RWPE1 (cell line): ENCODE results near the gene SLC4A2.
A peak's percentile ranks its signal among the peaks of the same experiment; 100 is the strongest.

Source experiments
- CTCF ChIA-PET: fragments of 350-600 bp; sonication (Branson Sonifier 250); formaldehyde crosslinking; extraction: SDS; loops from one replicate; lab custom pipeline; 2021; lab: Yijun Ruan, JAX
- POLR2A ChIA-PET: fragments of 400-600 bp; formaldehyde crosslinking; extraction: SDS; loops from one replicate; lab custom pipeline; 2020; ENCODE audit warnings: antibody characterized with exemption; ENCODE audit not compliant: low non-redundant PET; lab: Yijun Ruan, JAX
- DNase-seq: peaks from one replicate; pipeline ENCODE4 v3.0.0; 2012; ENCODE audit warnings: low spot score
- H3K27ac ChIP-seq: fragments of 450-650 bp; 2 replicates; pipeline ENCODE4 v1.5.1; 2017
- TF ChIP-seq, protein P1 (sequence below): fragments of 450-650 bp; conservative IDR thresholded peaks from 2 replicates; pipeline ENCODE4 v1.5.1; 2017; ENCODE audit warnings: low read depth, mild to moderate bottlenecking

The SLC4A2 gene

DNA sequence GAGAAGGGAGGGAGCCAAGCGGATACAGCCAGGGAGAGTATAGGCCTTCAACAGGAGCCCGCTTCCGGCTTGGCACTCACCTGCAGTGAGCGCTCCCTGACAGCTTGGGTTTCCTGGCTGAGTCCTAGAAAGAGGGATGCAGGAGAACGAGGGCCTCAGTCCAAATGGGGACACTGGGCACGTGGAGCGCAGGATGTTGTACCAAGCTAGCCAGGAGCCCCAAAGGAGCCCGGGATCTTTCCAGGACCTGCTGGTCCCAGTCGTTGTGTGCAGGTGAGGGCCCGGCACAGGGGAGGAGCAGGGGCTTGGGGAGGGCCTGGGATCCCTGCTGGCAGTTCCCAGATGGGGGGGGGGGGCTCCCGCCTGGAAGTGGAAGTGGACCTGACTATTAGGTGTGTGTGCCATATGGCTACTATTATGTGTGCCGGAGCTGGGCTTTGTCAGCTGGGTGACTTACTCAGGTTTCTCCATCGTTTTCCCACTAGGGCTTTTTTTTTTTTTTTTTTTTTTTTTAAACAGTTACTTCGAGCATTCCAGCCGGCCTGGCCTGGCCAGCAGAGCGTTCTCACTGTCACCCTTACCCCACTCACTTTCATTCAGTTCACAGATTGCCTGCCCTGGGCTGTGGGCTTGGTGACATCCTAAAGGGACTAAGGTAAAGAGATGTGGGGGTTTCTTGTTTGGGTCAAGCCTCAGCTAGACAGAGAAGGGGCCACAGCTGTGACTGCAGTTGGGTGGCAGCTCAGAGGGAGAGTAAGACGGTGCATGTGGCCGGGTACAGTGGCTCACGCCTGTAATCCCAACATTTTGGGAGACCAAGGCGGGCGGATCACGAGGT, 30.7 kb downstream of the SLC4A2 start:
- POLR2A ChIA-PET, result no interaction called here
- CTCF ChIA-PET, result interaction anchor here (0.6 to 3.7 kb wide), 7 partner anchors 18 to 181 kb away, joined by 3 to 17 read pairs (median 3); no protein-coding TSS in a partner anchor
- no peak for DNase-seq
- H3K27ac ChIP-seq, result peak overlapping the region; percentile 90
- TF ChIP-seq, protein P1, sequence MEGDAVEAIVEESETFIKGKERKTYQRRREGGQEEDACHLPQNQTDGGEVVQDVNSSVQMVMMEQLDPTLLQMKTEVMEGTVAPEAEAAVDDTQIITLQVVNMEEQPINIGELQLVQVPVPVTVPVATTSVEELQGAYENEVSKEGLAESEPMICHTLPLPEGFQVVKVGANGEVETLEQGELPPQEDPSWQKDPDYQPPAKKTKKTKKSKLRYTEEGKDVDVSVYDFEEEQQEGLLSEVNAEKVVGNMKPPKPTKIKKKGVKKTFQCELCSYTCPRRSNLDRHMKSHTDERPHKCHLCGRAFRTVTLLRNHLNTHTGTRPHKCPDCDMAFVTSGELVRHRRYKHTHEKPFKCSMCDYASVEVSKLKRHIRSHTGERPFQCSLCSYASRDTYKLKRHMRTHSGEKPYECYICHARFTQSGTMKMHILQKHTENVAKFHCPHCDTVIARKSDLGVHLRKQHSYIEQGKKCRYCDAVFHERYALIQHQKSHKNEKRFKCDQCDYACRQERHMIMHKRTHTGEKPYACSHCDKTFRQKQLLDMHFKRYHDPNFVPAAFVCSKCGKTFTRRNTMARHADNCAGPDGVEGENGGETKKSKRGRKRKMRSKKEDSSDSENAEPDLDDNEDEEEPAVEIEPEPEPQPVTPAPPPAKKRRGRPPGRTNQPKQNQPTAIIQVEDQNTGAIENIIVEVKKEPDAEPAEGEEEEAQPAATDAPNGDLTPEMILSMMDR, result no peak

DNA sequence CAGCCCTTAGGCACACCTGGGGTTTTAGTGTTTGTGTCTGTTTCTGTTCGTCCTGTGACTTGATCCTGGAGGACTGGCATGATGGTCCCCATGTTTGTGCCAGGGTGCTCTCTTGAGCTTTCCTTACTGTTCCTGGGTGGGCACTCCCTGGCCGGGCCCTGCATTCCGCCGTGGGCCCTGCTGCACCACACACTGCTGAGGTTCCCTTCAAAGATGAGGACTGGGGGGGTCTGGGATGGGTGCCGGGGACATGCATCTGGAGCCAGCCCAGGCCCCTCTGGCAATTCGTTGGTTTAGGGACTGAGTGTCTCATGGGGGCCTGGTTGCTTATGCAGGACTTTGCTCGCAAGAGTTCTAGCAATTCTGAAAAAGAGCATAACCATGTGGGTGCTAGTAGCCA, 31.6 kb downstream of the SLC4A2 start:
- peak overlapping the region; percentile 90; the same call in 1 of the 2 replicates for H3K27ac ChIP-seq
- DNase-seq, result no peak
- ChIA-PET POLR2A (no interaction called here), CTCF (interaction anchor here (1.0 kb wide), 1 partner anchor 82 kb away, joined by 3 read pairs; no protein-coding TSS in a partner anchor)
- TF ChIP-seq, protein P1, result no peak

DNA sequence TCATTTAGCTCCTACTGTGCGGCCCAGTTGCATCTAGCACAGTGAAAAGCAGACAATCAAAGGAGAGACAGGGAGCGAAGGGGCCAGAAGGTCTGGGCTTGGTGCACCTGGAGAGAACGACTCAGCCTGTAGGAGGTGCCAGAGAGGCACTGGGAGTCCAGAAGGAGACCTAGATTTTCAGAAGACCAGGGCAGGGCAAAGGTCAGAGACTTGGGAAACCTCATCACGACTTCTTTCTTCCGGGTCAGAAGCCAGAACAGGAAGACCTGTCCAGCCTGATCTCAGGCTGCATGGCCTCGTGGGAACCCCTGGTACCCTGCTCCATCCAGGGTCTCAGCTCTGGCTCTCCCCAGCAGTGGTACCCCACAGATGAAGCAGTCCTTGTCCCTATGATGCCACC, 32.0 kb downstream of the SLC4A2 start:
- TF ChIP-seq, protein P1, result peak; percentile 47
- H3K27ac ChIP-seq, result peak overlapping the region; percentile 90; the same call in 1 of the 2 replicates
- ChIA-PET CTCF (no interaction called here), POLR2A (no interaction called here)
- no peak for DNase-seq

DNA sequence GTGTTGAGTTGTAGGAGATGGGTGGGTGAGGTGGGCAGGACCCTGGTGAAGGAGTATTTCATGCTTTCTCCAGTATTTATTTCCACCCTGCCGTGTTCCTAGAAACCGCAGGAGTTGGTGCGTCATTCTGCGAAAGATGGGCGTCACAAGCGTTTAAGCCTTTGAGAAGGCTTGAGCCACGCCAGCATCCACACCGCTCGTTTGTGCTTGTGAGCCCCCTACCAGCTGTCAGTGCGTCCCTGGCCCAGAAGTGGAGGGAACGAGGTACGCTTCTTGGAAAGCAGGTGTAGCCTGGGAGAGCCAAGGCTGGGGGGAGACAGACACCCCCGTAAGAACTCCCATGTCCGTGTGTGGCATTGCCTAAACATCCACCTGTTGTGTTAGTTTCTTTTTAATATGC, 32.6 kb downstream of the SLC4A2 start:
- TF ChIP-seq, protein P1, result no peak
- ChIA-PET CTCF (no interaction called here), POLR2A (no interaction called here)
- DNase-seq, result no peak
- H3K27ac ChIP-seq, result peak overlapping the region; percentile 22

DNA sequence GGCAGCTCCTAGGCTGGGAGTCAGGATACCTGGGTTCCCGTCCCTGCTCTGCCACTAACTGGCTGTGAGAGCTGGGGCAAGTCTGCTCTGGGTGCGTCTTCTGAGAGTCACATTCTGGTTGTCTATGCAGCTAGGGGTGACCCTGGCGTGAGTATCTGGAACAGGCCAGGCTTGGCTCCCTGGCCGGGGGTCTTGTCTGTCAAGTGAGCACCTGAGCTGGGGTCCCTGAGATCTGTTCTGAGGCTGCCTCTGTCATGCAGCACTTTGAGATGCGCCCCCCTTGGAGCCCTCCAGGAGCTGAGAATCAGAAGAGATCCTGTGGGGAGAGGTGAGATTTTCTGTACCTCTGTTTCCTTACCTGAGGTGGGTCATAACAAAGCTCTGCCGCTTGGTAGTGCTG, 34.4 kb downstream of the SLC4A2 start:
- CTCF ChIA-PET, result no interaction called here
- TF ChIP-seq, protein P1, result no peak
- POLR2A ChIA-PET, result no interaction called here
- no peak overlapping the region for H3K27ac ChIP-seq
- no peak for DNase-seq

DNA sequence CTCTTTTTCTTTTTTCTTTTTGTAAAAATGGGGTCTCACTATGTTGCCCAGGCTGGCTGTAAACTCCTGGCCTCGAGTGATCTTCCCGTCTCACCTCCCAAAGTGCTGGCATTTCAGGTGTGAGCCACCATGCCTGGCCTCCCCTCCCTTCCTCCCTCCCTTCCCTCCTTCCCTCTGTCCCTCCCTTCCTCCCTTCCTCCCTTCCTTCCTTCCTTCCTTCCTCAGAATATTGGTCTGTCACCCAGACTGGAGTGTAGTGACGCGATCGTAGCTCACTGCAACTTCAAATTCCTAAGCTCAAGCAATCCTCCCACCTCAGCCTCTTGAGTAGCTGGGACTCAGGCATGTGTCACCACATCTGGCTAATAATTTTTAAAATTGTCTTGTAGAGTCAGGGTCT, 35.3 kb downstream of the SLC4A2 start:
- CTCF ChIA-PET, result no interaction called here
- POLR2A ChIA-PET, result interaction anchor here (0.6 kb wide), 1 partner anchor 440 kb away, joined by 5 read pairs; no protein-coding TSS in a partner anchor
- DNase-seq, result no peak
- TF ChIP-seq, protein P1, result no peak
- H3K27ac ChIP-seq, result peak overlapping the region; percentile 49
